ENCODE measurements around the gene SLC26A1.

Gene SLC26A1

DNA sequence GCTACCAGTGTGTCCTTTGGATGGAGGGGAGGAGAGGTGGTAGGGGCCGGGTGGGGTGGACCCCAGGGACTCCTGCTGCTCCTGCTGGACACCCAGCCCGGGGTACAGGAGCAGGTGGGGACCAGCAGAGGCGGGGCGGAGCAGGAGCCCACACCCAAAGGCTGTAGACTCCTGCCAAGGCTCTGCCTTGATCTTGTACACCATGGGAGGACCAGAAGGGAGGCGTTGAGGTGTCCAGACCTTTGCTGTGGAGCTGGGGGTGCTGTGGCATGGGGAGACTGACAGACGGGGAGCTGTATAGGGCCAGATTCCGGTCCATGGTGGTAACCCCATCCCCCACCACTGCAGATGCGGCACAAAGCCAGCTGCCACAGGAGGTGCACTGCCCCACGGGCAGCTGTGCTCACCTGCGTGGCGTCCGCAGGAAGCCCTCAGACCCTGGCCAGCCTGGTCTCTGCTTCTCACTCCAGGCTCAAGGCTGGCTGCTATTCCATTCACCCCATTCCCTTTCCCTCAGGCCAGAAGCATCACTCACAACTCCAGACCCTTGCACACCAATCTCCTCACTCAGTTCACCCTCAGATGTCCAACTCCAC is 5.0 kb upstream of the SLC26A1 start:
- no peak for DNase-seq

DNA sequence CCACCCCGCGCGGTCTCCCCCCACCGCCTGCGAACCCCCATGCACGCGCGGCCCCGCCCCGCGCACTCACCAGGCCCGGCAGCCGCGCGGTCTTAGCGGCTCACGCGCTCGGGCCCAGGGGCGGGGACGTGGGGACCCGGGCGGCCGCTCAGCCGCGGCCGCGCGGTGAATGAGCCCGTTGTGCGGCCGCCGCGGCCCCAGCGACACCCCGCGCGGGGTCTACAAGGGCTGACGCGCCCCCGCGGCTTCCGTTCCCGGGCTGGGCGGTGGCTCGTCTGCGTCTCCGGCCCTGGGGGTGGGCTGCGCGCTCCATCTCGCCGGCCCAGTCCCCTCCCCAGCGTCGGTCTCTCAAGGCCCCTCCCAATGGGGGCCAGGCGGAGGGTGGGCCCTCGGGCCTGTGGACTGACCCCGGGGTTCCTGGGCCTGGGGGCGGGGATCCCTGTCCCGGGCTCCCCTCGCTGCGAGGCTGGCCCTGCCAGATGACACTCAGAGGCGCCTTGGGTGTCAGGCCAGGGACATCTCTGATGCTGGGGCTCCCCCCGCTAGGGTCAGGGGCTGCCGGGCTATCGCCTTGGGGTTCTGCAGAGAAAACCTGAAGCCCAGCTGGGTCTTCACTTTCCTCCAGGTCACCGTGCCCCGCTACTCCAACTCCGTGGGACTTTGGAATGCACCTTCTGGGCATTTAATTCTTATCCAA is 4.3 kb upstream of the SLC26A1 start:
- DNase-seq = no peak

DNA sequence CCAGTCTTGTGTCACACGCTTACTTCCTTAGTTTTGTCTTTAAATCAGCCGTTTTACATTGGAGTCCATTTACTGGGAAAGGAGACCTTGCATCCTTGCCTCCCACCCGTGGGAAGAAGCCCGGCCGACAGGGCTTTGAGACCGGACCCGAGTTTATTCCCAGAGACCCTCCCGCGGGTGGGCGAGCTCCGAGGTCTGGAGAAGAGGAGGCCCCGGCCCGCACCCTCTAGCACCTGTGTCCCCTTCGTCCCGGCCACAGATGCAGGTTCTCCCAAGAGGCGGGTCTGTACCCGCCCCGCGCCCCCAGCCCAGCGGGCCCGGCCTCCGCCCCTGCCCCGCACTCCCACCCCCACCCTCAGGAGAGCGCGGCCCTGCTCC is 3.8 kb upstream of the SLC26A1 start:
- DNase-seq = no peak

DNA sequence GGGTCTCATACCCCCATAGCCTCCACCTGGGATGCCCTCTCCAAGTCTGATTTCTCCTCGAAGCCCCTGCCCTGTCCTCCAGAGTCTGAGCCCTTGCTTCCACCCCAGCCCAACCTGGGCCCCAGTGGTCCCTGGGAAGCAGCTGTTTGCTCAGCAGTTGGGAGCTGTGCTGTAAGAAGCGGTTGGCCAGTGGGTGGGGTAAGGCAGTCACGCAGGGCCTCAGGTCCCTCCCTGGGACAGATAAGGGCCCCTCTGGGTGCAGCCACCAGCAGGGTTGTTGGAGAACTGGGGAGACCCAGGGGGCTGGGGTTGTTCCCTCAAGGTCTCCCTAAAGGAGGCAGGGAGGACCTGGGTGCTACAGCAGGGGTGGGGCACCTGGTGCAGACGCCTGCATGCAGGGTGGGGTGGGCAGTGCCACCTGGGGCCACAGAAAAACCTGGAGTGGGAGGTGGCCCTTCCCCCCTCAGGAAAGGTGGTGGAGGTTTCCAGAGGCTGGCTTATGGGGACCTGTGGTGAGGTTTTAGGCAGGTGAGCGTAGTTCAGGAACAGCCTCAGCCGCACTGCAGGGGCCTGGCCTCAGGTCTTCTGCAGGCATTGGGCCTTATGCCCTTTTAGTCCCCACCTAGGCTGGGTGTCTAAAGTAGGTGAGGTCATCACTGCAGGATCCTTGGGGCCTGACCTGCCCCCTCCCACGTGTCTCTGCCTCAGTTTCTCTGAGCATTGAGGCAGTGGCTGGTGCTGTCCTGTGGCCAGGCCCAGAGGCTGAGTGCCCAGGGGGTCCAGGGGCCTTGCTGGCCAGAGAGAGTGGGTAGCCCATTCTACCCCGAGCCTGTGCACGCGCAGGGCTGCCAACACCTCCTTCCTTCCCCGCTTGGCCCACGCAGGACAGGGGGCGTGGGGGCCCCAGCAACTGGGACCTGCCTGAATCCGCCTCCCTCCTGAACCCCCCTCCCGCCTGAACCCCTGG is 3.1 kb upstream of the SLC26A1 start:
- DNase-seq = no peak

DNA sequence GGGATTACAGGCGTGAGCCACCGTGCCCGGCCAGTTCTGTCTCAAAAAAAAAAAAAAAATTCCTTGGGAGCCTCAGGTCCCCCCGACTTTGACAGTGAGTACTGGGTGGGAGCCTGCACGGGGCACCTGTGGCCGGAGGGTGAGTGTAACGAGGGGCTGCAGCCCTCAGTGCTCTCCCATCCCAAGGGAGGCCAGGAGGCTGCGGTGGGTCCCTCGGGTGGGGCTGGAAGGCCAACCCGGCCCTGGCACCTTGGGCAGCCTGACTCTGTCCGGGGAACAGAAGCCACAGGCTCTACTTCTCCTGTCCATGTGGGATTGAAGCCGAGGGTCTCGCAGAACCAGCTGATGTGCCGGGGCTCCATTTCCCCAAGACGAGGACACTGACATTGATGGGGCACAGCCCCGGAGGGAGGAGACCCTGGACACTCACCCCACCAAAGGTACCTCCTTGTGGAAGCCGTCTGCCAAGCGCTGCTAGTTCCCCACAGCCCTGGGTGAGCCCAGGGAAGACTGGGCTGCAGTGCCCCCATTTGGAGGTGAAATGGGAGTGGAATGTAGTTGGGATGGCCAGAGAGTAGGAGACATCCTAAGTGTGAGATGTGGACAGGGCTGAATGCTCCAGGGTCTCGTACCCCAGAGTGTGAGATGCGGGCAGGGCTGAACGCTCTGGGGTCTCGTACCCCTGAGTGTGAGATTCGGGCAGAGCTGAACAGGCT is 2.3 kb upstream of the SLC26A1 start:
- no peak for DNase-seq

DNA sequence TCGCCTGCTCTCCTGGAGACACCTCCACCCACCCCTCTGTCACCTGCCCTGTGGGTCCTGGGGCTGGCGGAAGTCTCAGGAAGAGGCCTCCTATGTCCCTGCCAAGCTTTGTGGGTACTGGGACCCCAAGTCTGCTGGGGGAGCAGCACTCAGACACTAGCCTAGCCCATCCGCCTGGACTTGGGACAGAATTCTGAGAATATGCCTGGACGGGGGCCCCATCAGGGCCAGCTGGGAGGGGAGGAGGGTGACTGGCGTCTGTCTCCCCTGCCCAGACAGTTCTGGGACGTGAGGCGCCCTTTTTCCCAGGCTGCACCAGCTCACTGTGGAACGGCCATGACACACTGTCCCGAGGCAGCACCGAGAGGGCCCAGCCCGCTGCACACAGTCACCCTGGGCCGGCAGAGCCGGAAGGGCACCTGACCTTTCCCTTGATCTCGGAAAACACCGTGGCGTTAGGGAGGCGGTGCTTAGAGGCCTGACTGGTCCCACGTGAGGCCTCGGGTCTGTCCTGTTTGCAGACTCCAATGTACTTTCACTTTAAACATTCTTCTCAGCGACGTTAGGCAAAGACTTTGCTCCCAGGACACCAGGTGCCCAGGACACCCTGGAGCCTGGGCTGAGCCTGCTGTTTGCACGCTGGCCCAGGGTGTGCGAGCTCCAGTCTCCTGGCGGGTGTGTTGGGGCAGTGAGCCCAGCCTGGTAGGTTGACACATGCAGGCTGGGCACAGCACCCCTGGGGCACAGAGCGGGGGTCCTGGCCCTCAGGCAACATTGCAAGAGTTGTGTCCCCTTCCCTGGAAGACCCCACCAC is 700 bp downstream of the SLC26A1 start:
- DNase-seq = no peak

DNA sequence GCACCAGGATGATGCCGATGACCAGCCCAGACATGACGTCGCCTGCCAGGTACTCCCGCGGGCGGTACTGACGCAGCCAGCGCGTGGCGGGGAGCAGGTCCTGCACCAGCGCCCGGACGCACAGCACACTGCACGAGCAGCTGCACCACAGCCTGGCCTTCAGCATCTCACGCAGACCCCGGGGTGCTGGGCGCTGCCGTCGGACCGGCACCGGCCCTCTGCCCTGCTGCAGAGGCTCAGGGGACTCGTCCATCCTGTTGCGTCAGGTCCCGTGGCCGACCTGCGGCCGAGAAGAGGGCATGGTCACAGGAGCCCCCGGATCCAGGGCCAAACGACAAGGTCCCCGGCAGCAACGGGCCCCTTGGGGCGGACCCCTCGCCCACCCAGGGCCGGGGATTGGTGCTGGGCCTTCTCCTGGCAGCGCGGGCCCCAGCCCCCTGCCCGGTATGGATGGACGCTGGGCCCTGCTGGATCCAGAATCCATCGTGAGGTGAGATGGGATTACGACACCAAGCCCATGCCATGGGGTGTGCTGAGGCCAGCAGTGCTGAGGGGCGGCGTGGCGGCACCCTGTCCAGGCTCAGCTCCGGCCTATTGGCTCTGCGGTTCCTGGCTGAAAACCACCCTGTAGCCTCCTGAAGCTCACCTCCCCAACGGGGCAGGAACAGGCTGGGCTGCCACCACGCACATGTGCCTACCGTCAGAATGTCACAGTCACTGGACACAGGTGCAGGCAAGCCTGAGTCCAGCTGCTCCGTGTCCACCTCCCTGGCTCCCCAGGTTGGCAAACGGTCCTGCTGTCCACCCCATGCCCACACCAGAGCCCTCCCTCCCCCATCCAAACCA is 1.5 kb downstream of the SLC26A1 start:
- DNase-seq = no peak

DNA sequence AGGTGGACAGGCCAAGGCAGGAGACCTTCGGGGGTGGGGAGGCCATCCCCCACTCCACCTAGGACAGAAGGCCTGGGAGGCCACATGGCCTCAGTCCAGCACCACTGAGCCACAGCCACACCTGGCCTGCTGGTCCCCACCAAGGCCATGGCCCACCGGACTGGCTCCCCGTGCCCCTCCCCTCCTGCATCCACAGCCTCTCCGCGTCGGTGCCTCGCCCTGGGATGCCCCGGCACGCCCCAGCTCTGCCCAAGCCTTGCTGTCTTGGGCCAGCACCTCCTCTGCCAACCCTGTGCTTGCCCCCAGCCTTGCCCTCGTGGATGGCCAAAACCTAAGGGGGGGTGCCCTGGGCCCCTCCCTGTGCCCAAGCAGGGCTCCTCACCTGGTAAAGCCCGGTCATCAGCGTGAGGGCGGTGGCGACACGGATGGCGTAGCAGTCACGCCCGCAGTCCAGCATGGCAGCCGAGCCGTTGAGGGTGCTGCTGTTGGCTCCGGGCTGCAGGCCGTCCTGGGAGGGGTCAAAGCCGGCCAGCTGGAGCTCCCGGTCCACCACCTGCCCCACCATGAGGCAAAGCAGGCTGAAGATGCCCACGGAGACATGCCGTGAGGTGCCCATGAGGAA is 2.3 kb downstream of the SLC26A1 start:
- no peak for DNase-seq

DNA sequence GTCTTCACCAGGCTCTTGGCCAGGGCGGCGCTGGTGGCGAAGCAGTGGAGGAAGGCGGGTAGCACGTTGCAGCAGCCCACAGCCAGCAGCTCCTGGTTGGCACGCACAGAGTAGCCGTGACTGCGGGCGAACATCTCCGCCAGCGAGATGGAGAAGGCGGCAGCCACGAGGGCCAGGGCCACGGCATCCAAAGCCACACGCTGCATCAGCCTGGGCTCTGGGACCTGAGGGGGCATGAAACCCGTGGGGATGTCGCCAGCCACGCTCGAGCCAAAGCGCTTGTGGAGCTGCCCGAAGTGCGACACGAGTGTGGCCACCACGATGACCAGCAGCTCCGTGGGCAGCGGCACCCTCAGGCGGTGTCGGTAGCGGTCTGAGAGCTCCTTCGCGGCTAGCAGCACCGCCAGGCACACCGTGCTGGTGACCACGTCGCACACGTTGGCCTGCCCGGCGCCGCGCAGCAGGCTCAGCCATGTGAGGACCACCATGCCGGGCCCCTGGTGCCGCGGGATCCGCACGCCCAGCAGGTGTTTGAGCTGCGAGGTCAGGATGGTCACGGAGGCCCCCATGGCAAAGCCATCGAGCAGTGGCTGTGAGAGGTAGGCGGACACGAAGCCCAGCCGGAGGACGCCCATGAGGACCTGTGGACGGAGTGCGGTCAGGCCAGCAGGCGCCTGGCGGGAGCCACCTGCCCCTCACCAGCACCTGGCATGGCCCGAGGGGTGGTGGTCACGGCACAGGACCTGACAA is 3.3 kb downstream of the SLC26A1 start:
- no peak for DNase-seq

DNA sequence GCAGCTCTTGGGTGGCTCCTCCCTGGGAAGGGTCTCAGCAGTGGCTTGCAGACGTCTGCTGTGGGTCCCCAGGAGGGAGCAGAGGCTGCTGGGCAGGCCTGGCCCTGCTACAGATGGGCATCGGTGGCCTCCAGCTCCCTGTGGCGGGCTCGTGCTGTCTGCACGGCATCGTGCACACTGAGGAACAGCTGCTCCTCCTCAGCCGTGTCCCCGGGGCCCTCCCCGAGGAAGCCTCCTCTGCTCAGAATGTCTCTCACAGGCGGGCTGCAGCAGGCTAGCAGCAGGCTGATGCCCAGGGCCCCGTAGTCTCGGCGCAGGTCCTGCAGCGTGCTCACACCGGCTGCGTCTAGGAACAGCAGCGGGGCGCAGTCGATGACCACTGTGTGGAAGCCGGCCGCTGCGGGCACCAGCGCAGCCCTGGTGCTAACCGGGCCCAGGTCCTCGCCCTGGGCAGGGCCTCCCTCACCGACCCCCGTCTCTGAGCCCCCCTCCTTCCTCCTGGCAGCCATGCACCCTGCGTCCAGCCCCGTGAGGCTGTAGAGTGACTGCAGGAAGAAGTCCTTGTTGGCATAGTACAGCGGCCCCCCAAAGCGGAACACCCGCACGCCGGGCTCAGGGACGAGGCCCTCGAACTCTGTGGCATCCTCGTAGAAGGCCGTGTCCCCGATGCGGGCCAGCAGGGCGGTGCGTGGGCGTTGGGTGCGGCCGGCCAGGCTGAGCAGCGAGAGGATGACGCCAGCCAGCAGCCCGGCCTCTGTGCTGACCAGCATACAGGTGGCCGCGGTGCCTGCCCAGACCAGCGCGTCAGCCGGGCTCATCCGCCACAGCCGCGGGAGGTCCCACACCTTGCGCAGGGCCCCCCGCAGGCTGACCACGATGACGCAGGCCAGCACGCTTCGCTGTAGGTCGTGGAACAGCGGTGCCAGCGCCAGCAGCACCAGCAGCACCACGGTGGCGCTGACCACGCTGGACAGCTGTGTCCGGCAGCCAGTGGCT is 4.2 kb downstream of the SLC26A1 start:
- DNase-seq = no peak

DNA sequence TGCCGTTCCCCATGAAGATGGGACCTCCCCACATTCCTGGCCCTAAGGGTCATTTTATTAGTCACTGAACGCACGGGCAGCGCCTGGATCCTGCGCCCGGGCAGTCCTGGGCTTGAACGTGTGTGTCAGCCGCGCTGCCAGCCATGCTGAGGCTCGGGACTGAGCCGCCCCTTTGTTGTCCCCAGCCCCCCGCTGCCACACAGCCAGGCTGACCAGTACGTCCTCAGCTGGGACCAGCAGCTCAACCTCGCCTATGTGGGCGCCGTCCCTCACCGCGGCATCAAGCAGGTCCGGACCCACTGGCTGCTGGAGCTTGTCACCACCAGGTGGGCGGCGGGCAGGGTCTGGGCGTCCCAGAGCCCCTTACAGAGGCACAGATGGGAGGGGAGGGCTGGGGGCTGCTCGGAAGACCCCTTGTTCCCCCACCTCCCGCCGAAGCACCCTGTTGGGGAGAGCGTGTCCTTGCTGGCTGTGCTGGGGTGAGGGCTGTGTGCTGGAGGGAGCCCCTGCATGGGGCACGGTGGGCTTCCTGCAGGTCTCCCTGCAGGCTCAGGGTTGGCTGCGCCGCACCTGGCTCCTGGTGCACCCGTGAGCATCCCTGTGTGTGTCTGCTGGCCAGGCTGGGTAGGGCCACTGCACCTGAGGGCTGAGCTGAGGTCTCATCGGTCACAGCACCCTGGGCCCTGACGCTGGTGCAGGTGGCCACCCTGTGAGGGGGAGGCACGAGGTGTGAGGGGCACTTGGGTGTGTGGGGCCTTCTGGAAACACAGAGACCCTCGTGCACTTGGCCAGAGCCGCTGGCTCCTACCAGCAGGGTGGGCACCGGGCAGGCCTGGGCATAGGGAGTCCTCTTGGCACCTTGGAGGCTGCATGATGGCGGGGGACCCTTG is 5.3 kb downstream of the SLC26A1 start:
- peak in 1 of 2 donors; percentile 0 for DNase-seq

DNA sequence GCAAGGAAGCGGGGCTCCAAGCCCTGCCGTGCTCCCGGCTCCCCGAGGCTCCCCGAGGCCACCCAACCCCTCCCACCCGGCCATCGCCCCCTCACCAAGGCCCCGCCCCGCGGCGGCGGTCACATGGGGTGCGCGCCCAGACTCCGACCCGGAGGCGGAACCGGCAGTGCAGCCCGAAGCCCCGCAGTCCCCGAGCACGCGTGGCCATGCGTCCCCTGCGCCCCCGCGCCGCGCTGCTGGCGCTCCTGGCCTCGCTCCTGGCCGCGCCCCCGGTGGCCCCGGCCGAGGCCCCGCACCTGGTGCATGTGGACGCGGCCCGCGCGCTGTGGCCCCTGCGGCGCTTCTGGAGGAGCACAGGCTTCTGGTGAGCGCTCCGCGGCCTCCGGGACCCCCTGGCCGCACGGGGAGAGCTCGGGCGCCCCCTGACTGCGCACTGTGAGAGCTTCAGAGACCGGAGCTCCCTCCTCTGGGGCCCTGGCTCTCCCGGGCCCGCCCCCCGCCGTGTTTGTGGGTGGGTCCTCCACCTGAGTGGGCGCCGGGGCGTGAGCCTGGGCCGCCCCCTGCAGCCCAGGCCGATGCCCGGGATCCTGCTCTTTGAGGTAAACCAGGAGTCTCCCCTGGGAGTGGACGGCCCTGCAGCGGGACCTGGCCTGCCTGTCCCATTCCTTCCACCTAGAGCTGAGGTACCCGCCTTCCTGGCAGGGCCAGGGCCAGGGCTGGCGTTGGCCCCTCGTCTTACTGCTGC is 6.2 kb downstream of the SLC26A1 start, which contains the start of gene IDUA:
IDUA (plus strand) TSS at position 166 of the 745 bp plus-strand sequence; CDS start at position 207, 41 bp downstream.
- DNase-seq = peak; percentile 84 to 86

DNA sequence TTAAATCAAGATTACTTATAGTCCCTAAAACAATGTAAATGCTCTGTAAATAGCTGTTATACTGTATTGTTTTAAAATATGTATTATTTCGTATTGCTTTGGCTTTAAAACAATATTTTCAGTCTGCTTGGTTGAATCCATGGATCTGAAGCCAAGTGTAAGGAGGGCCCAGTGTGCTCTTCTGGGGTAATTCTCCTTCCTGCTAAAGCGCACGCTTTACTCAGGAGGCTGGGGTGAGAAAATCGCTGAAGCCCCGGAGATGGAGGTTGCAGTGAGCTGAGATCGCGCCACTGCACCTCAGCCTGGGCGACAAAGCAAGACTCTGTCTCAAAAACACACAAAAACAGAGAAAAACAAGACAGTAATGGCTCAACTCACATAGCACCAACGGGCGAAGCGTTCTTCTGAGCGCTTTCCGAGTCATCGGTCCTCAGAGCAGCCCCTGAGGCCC is 6.8 kb downstream of the SLC26A1 start:
- DNase-seq = no peak

DNA sequence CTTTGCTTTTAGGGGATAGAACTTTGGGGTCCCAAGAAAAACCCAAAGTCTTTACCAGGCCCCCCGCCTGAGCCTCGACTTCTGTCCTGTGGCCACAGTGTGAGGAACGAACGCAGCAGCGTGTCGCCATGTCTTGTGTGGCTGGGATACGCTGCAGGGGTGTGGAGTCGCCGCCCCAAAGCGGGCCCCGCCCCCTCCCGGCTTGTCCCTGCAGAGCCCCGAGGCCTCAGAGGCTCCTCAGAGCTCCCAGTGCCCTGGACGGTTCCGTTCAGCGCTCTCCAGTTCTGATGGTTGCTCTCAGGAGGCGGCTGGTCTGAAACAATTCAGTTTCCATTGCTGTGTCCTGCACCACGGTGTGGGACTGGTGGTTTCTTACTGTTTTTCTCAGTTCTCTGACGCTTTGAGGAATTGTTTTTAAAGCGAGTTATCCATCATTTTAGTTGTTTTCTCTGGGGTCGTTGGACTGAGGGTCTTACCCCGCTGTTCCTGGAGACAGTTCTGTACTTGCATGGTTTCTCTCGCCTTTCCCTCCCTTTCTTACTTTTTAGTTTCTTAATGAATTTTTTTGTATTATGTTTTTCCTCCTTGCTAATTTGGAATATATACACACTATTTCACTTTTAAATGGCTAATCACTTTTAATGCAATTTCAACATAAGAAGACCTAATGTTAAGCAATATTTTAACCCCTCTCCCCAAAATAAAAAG is 7.9 kb downstream of the SLC26A1 start:
- peak; percentile 67 to 73 for DNase-seq

DNA sequence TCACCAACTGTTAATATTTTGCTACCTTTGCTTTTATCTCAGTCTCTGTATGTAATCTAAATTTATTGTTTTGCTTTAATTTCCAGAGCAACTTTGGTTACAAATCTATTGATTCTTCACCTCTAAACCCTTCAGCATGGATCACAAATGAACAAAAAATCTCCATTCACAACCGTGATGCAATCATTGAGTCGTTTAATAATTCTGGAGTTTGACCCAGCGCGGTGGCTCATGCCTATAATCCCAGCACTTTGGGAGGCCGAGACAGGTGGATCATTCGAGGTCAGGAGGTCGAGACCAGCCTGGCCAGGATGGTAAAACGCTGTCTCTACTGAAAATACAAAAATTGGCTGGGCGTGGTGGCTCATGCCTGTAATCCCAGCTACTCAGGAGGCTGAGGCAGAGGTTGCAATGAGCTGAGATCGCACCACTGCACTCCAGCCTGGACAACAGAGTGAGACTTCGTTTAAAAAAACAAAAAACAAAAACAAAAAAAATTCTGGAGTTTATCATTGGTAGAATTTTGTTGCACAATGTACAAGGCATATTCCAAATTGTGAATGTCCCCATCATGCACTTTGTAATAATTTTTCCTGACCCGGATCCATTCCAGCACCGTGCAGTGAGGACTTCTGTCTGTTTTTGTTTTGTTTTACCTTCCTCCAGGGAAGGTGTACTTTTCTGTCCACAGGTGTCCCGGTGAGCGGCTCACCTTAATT is 8.7 kb downstream of the SLC26A1 start:
- DNase-seq = no peak
